Nucleus accumbens (tissue), 56 donors: ENCODE measurements around the gene ZBTB20.

ENCODE experiments used
- DNase-seq, 56 donors: peaks; one replicate each; lab custom pipeline; 2025; lab: John Stamatoyannopoulos, UW

The ZBTB20 gene

DNA sequence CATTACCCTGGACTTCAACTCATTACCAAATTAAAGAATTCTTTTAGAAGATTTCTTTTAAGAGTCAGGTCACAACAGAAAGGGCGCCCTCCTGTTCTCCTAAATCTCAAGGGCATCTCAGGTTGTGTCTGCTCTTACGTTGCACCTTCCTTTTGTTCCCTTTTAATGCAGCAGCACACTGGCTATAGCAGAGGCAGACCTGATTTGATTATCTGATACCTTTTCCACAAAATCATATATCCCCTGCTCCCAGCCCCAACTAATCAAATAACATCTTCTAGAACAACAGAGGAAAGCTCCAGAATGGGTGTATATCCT lies 813.2 kb downstream of the ZBTB20 start:
- DNase-seq: peak in 1 of 56 donors; percentile 70

DNA sequence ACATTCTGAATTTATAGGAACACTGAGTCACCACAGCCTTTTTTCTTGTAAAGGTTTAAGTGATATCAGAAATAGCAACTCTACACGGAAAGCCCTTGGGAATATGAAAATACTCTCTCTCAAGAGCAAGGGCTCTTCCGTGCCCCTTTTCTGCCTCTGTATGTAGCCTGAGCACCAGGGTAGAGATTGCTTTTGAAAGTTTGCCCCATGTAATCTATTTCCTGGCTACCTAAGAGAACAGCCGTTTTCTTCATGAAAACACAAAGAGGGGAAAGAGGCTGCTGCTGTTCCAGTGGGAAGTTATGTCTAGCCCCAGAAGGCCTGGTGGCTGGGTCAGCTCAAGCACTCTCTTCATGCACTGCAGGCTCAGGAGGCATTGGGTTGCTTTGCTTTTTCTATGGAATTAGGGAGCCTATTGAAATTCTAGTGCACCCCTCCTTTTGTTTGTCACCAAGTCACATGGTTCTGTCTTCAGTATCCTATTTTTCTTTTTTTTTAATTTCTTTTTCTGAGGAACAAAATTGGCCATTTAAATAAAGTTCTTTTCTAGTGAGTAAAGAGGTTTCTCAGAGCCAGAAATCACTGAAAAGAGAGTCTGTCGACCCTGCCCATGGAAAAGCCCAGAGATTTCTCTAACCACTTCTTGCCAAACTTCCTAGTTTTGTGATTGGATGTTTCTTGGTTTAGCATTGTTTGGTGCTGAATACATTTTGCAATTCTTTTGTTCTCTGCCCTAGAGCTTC lies 813.7 kb downstream of the ZBTB20 start:
- peak in 18 of 56 donors; percentile 7 to 75 (median 21) for DNase-seq

DNA sequence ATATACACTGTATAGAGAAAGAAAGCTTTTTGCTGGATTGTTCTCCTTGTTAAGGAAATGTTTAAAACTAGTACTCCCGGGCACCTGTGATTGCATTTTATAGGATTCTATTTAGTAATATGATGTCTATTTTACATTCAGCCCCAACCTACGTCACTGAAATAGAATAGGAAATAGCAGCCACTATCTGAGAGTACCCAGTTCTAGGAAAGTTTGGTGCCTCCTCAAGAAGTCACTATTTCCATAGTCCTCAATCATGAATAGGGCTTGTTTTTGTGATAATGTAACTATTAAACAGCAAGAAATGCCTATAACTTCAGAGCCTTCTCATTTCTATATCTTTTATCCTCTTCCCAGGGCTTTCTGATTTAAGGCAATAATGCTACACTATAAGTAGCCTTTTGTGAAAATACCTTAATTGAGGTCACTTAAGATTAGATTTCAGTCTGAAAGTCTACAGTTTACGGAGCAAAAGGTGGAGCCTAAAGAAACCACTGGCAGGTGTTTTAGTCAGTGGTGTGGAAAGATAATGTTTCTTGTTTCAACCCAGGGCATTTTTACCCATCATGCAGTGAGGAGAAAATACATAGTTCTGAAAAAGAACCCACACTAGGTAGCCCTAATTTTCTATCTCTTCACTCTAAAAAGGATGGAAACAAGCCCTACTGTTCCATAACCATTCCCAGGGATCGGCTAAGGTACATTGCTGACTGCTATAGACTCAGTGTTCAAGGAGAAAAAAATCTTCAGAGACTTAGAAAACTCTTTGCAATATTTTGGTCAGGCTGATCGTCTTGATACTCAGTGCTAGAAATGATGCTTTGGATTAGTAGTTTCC lies 814.5 kb downstream of the ZBTB20 start:
- no peak for DNase-seq

DNA sequence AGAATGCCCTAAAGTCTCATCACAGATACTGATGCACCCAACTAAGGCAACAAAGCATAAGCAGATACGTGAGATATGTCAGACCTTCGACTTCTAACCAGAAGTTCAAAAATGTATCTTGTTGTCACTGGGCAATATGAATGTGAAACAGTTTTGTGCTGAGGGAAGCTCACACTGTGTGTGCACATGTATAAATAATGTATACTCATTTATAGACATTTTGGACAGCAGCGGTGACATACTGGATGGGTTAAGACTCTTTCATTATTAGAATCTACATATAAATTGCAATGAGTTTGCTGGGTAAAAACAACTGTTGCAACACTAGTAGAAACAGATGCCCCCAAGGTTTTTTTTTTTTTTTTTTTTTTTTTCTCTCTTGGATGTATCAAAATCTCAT lies 815.4 kb downstream of the ZBTB20 start:
- no peak for DNase-seq

DNA sequence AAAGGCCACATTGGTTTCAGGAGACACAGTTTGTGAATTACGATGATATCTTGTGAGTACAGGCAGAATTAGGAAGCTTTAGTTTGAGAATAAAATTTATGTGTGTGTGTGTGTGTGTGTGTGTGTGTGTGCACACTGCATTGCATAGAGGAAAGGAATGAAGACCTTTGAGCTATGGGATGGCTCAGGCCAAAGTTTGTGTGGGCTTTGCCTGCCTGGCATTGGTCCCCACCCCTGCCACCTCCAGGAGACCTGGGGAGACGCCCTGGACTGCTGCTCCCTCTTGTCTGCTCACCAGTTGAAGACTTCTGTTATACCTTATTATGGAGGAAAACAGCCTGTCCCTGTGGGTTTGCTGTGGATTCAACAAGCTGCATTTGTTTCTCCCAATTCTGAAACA lies 816.1 kb downstream of the ZBTB20 start:
- DNase-seq: no peak

DNA sequence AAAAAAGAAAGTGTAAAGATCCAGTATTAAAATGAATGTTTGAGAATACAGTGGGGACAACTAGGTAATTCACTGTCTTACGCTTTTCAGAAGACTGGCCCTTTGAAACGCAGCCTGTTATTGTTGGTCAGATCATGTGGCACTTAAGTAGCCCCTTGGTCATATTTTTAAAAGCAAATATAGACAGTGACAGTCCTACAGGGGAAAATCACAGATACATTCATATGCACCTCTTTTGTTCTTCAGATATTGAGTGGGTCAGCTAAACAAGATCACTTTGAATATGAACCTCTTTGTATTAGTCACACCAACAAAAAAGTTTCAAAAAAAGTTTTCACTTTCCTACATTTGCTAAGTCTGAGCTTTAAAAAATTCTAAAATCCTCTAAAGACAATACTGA lies 817.3 kb downstream of the ZBTB20 start:
- DNase-seq: no peak

DNA sequence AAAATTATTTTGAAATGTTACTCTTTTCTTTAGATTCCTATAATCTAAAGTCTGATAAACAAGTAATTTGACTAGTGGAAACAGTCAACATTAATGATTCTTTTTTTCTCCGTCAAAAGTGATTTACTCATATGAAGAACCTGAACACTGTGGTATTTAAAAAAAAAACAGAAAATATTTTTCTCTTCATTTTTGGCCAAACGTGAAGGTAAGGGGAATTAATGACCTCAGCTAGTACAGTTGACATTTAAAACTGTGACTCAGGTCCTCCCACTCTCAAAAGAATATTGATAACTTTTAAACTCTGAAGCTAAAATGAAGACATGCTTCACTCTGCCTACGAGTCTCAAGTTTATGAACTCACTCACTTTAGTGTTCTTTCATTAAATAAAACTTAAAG lies 818.7 kb downstream of the ZBTB20 start:
- DNase-seq: no peak

DNA sequence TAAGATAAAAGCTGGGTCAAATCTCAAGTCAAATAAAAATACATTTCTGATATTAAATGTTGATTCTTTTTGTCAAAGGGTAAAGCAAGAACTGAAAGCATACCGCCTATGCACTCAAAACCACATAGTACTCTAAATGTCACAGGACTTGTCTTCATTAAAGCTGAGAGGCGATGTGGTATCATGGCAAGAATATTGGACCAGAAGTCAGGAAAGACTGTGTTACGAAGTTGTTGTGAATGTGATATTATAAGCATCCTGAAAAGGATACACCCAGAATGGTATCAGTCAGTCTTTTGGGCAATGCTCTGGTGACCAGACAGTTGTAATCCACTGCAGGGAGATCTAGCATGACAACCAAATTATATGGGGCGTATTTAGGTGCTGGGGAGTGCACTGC lies 819.4 kb downstream of the ZBTB20 start:
- DNase-seq: no peak

DNA sequence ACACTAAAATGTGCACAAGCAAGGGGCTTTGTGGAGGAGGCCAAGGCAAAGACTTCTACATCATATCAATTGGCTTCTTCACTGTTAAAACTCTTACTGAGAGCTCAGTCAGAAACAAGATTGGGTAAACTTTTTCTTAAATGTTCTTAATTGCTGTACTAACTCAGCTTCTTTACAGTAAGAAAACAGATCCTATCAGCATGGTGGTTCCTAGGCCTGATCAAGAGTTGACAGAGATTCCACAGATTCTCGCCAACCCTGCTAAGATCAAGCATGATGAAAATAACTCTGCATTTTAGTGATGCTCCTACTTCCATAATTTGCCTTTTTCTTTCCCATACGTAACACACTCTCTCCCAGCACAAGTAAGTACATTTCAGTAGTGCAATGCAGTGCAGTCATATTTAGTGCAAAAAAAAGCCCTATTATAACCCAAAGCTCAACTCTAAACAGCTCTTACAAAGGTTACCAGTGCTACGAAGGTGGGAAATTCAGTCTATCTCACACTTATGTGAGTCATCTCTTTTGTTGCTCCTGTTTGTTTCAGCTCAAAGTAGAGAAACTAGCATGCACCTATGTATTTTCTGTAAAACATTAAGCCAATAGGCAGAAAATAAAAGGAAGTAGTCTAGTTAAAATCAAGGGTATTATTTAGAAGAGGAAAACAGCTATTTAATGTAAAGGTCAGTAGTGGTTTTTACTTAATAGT lies 823.4 kb downstream of the ZBTB20 start:
- no peak for DNase-seq

DNA sequence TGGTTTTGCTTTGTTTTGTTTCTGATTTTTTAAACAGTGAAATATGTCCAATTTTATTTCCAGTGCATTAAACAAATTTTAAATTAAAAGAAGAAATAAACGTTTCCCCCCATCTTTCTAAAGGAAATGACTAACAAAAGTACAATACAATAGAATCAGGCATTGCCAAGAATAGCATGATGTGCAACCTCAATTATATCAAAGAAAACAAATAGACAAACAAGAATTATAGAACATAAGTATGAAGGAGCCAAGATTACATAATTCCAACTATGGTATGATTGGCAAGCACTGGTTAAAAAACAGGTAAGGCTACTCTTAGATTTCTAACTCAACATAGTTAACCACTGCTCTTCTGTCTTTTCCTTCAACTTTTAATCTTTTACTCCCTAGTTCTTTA lies 826.8 kb downstream of the ZBTB20 start:
- no peak for DNase-seq

DNA sequence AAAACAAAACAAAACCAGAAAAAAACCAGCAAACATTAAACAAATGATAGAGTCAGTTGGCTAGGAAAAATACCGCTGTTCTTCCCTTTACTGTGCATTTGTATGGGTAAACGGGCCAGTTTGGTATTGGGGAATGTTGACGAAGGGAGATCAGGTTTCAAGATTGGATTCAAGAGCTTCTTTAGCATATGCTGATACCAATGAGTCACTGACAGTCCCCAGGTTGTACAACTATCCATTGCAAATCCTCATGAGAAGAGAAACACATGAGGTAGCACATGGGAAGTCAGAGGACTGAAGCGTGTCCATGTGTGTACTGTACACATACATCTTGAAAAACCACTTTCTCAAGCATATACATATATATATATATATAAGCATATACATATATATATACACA lies 827.6 kb downstream of the ZBTB20 start:
- DNase-seq: no peak

DNA sequence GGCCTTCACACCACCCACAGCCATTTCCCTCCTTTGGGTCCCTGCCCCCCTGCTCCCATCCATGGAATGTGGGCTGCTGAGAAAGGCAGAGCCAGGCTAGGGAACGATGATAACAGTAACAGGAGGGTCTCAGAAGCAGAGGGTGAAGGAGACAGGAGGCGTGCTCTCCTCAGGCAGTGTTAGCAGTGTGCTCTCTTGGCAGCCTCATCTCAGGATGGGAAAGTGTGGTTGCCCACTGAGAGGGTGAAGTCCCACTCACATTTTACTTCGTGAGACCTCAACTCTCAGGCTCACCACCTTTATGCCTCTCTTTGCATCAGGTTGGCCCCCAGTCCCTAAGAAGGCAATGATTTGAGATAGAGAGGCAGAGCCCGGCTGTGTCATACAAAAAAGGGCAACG lies 828.8 kb downstream of the ZBTB20 start:
- DNase-seq: no peak

DNA sequence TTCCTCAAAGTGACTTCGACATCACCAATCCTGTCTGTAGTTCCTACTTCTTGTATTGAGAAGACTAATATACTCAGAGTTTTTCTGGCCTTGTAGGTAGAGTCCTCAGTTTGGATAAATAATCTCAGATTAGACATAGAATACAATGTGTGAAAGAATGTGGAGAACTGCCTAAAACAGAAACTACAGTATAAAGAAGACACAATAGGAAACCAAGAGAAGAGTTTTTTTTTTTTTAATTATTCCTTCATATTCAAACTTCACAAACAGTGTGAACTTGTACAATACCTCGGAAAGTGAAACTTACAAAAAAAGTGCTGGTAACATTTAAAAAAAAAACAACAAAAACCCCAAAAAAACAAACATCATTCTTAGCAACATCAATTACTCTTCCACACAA lies 832.8 kb downstream of the ZBTB20 start:
- no peak for DNase-seq

DNA sequence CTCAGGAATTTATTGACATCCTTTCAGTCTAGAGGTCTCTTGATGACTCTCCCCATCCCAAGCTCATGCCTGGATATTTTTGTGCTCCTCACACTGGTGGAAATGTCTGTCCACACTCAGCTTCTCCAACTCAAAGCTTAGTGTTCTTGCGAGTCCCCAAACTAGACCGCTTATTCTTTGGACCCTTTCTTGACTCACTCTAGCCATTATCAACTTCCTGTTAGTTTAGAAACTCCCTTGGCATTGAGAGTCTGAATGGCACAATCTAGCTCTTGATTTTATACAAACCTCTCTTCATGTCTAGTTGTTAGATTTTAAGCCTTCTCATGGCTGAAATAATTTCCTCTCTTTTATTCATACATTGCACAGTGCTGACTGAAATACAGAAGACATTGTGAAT lies 833.7 kb downstream of the ZBTB20 start:
- DNase-seq: no peak

DNA sequence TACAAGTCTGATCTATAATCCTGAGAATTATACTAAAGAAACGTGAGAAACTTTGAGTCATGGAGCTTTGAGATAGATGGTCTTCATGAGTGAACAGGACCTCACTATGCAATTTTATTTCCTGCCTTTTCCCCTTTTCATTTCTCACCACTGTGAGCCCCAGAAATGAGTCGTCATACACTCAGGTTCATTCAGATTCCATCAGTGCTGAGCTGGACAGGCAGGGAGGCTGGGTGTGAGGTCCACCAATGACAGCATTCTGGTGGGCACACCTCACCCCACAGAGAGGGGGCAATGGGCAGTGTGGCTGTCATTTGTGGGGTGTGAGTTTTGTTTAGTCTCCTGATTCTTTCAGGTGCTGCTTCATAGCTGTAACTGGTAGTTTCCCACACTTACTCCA lies 836.4 kb downstream of the ZBTB20 start:
- no peak for DNase-seq

DNA sequence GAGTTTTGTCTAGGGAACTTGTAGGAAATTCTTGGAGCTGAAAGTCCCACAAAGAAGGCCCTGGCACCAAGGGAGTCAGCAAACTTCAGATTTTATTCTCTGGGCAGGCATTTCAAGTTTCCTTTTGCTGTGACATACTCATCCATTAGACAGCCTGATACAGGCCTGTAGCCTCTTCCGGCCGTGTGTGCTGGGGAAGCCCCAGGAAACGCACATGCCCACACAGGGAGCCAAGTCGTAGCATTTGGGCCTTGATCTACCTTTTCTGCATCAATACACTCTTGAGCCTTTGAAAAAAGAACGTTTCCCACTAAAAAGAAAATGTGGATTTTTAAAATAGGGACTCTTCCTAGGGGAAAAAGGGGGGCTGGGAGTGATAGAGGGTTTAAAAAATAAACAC lies 838.3 kb downstream of the ZBTB20 start:
- no peak for DNase-seq

DNA sequence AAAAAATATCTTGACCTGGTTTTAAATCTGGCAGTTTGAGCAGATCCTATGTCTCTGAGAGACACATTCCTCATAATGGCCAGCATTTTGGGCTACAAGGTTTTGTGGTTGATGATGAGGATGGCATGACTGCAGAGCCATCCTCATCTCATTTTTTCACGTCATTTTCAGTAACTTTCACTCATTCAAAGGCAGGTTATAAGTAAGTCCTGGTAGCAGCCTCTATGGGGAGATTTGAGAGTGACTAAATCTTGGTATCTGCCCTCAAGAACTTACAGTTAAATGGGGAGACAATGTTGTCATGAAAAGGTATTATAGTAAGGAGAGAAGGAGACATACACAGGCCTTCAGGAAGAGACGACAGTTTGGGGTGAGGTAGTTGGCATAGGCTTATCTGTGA lies 838.7 kb downstream of the ZBTB20 start:
- DNase-seq: no peak

DNA sequence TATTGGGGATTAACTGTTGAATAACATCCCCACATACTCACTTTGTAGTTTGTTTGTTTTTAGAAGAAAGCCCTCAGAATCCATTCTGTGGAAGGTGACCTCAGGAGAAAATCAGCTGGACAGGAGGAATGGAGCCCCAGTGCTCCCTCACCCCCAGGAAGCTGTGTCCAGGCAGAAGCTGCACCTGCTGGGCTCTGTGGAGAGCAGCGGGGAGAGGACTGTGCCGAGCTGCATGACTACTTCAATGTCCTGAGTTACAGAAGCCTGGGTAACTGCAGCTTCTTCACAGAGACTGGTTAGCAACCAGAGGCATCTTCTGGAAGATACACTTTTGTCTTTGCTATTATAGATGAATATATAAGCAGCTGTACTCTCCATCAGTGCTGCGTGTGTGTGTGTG lies 839.3 kb downstream of the ZBTB20 start:
- DNase-seq: no peak

DNA sequence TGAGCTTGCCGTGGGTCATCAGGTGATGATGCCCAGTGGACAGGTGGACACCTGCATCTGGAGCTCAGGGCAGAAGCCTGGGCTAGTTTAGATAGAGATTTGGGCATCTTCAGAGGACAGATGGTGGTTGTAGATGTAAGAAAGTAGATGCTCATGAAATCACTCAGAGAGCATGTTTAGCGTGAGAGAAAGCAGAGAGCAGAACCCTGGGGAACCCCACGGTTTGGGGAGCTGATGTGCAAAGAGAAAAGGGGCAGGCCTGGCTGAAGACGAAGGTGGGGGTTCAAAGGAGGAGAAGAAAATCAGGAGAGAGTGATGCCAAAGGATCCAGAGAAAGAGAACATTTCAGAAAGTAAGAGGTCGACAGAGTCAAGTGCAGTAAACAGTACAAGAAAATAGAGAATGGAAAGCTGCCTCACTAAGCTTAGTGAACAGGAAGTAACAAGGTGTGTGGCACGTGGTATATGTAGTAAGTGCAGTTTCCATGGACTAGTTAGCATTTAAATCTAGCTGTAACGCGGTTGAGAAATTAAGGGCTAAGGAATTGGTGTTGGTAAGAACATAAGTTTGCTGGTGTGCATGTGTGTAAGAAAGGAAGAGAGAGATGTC lies 839.8 kb downstream of the ZBTB20 start:
- DNase-seq: no peak

DNA sequence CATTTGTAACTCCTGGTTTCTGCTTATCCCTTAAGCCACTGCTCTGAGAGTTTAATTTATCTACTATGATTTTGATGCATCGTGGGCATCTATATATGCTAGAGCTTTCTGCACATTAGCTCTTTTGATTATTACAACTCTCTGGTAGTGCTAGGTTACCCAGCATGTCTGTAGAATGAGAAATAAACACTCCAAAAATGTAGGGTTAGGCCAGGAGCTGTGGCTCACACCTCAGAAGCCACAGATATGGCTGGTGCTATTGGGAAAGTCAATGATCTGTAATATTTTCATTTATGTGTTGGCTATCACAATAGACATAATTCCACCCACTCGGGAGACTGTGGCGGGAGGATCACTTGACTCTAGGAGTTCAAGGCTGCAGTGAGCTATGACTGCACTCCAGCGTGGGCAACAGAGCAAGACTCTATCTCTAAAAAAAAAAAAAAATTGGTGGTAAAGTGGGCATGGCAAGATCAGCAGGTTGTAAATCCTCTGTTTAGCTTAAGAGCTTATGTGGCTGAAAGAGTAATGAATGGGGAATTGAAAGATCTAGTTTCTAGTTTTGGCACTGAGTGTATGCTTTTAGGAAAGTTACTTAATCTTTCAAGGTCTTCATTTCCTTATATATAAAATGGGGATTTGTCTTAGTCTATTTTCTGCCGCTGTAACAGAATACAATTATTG lies 847.0 kb downstream of the ZBTB20 start:
- no peak for DNase-seq

DNA sequence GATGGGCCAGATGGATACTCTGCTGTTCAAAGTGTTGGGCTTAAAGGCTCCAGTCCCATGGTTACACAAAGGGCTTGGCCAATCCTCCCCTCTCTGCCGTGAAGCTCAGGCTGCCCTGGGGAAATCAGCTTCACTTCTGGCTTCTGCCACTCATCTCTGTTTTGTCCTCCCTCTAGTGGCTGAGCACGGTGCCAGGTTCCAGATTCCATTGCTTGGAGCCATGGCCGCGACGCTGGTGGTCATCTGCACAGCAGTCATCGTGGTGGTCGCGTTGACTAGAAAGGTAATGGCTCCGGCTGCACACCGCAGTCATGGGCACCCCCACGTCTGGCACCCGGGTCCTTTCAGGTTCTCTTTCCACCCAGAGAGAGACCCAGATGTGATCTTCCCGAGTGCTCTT lies 847.7 kb downstream of the ZBTB20 start:
- peak in 1 of 56 donors; percentile 17 for DNase-seq
